Stimulated activated effector memory CD8-positive, alpha-beta T cell treated with anti-CD3 and anti-CD28 coated beads, Interleukin-12 subunit alpha, Interleukin-12 subunit beta, amount 100 ng/mL, for 72 hours (primary cell): ENCODE results near the gene SNX3.
A peak's percentile ranks its signal among the peaks of the same experiment; 100 is the strongest.

Experiments used
- ATAC-seq: fragments of 150-1000 bp; cut with Tn5 transposase; 2 replicates; pipeline ENCODE4 v1.10.0; 2021
- DNase-seq, 2 donors: peaks; one replicate each; pipeline ENCODE4 v3.0.0; 2021 to 2022; ENCODE audit warnings: low spot score in 2 of 2
- H3K27ac Mint-ChIP-seq: one replicate; pipeline ENCODE4 v1.8.0; 2022; ENCODE audit warnings: mild to moderate bottlenecking, mixed read lengths
- H3K36me3 Mint-ChIP-seq: one replicate; pipeline ENCODE4 v1.8.0; 2022; ENCODE audit warnings: mild to moderate bottlenecking, mixed read lengths
- H3K4me1 Mint-ChIP-seq: one replicate; pipeline ENCODE4 v1.8.0; 2022; ENCODE audit warnings: mixed read lengths
- H3K4me3 Mint-ChIP-seq: one replicate; pipeline ENCODE4 v1.8.0; 2022; ENCODE audit warnings: mild to moderate bottlenecking, mixed read lengths
- H3K9me3 Mint-ChIP-seq: one replicate; pipeline ENCODE4 v1.8.0; 2022; ENCODE audit warnings: mixed read lengths

The SNX3 gene

GRCh38 chr6:108200186-108200585, 60.7 kb downstream of the SNX3 start:
- DNase-seq (no peak), ATAC-seq (no peak)
- Mint-ChIP-seq H3K27ac (no peak overlapping the region), H3K9me3 (no peaks in the 10 kb centered on the region), H3K4me3 (no peak overlapping the region), H3K36me3 (no peaks in the 10 kb centered on the region), H3K4me1 (no peaks in the 10 kb centered on the region)

GRCh38 chr6:108198761-108199498, 61.9 kb downstream of the SNX3 start:
- no peaks in the 10 kb centered on the region for H3K9me3 Mint-ChIP-seq
- H3K4me3 Mint-ChIP-seq, result no peak overlapping the region
- DNase-seq, result no peak
- H3K27ac Mint-ChIP-seq, result no peak overlapping the region
- H3K4me1 Mint-ChIP-seq, result no peaks in the 10 kb centered on the region
- peak; percentile 40 for ATAC-seq
- no peaks in the 10 kb centered on the region for H3K36me3 Mint-ChIP-seq

GRCh38 chr6:108195209-108195608, 65.6 kb downstream of the SNX3 start:
- Mint-ChIP-seq H3K4me3 (no peak overlapping the region), H3K36me3 (no peaks in the 10 kb centered on the region), H3K9me3 (no peaks in the 10 kb centered on the region), H3K4me1 (no peaks in the 10 kb centered on the region), H3K27ac (no peak overlapping the region)
- DNase-seq (no peak), ATAC-seq (no peak)

- H3K36me3 Mint-ChIP-seq, result no peaks in the 10 kb centered on the region
- no peak for DNase-seq
- H3K4me3 Mint-ChIP-seq, result no peak overlapping the region
- H3K27ac Mint-ChIP-seq, result no peak overlapping the region
- no peaks in the 10 kb centered on the region for H3K9me3 Mint-ChIP-seq
- no peak for ATAC-seq
- no peaks in the 10 kb centered on the region for H3K4me1 Mint-ChIP-seq
Observed at GRCh38 chr6:108194503-108194902, 66.3 kb downstream of the SNX3 start.

GRCh38 chr6:108193835-108194234, 67.0 kb downstream of the SNX3 start:
- H3K9me3 Mint-ChIP-seq, result no peaks in the 10 kb centered on the region
- H3K4me1 Mint-ChIP-seq, result no peaks in the 10 kb centered on the region
- ATAC-seq (no peak), DNase-seq (no peak)
- H3K4me3 Mint-ChIP-seq, result no peak overlapping the region
- H3K36me3 Mint-ChIP-seq, result no peaks in the 10 kb centered on the region
- no peak overlapping the region for H3K27ac Mint-ChIP-seq

- Mint-ChIP-seq H3K27ac (no peak overlapping the region), H3K36me3 (no peaks in the 10 kb centered on the region), H3K4me3 (no peak overlapping the region), H3K9me3 (no peaks in the 10 kb centered on the region), H3K4me1 (no peaks in the 10 kb centered on the region)
- DNase-seq (no peak), ATAC-seq (no peak)
Observed at GRCh38 chr6:108193131-108193530, 67.7 kb downstream of the SNX3 start.

- ATAC-seq, result no peak
- H3K4me1 Mint-ChIP-seq, result no peaks in the 10 kb centered on the region
- DNase-seq, result no peak
- H3K36me3 Mint-ChIP-seq, result no peaks in the 10 kb centered on the region
- no peak overlapping the region for H3K27ac Mint-ChIP-seq
- H3K4me3 Mint-ChIP-seq, result no peak overlapping the region
- H3K9me3 Mint-ChIP-seq, result no peaks in the 10 kb centered on the region
Observed at GRCh38 chr6:108187519-108187918, 73.3 kb downstream of the SNX3 start.

GRCh38 chr6:108186226-108186625, 74.6 kb downstream of the SNX3 start:
- H3K36me3 Mint-ChIP-seq, result no peaks in the 10 kb centered on the region
- no peak for ATAC-seq
- no peak overlapping the region for H3K27ac Mint-ChIP-seq
- H3K9me3 Mint-ChIP-seq, result no peaks in the 10 kb centered on the region
- no peak overlapping the region for H3K4me3 Mint-ChIP-seq
- H3K4me1 Mint-ChIP-seq, result no peaks in the 10 kb centered on the region
- DNase-seq, result no peak

- H3K4me3 Mint-ChIP-seq, result no peak overlapping the region
- DNase-seq (no peak), ATAC-seq (no peak)
- no peaks in the 10 kb centered on the region for H3K36me3 Mint-ChIP-seq
- H3K9me3 Mint-ChIP-seq, result no peaks in the 10 kb centered on the region
- H3K4me1 Mint-ChIP-seq, result peaks cover 7% of the 10 kb centered on the region
- H3K27ac Mint-ChIP-seq, result no peak overlapping the region
Observed at GRCh38 chr6:108180776-108181175, 80.1 kb downstream of the SNX3 start.

GRCh38 chr6:108180266-108180665, 80.6 kb downstream of the SNX3 start:
- no peak overlapping the region for H3K27ac Mint-ChIP-seq
- H3K4me3 Mint-ChIP-seq, result no peak overlapping the region
- peaks cover 12% of the 10 kb centered on the region for H3K4me1 Mint-ChIP-seq
- no peaks in the 10 kb centered on the region for H3K36me3 Mint-ChIP-seq
- ATAC-seq (no peak), DNase-seq (no peak)
- no peaks in the 10 kb centered on the region for H3K9me3 Mint-ChIP-seq

GRCh38 chr6:108179741-108180140, 81.1 kb downstream of the SNX3 start:
- Mint-ChIP-seq H3K27ac (no peak overlapping the region), H3K36me3 (no peaks in the 10 kb centered on the region), H3K4me3 (no peak overlapping the region), H3K4me1 (peaks cover 17% of the 10 kb centered on the region), H3K9me3 (no peaks in the 10 kb centered on the region)
- no peak for DNase-seq
- no peak for ATAC-seq

GRCh38 chr6:108176281-108177089, 84.4 kb downstream of the SNX3 start:
- no peak overlapping the region for H3K27ac Mint-ChIP-seq
- no peaks in the 10 kb centered on the region for H3K9me3 Mint-ChIP-seq
- ATAC-seq, result no peak
- no peak for DNase-seq
- peaks cover 25% of the 10 kb centered on the region for H3K4me1 Mint-ChIP-seq
- H3K36me3 Mint-ChIP-seq, result no peaks in the 10 kb centered on the region
- H3K4me3 Mint-ChIP-seq, result peak overlapping the region; percentile 61

GRCh38 chr6:108175592-108176279, 85.1 kb downstream of the SNX3 start:
- H3K27ac Mint-ChIP-seq, result no peak overlapping the region
- peaks cover 32% of the 10 kb centered on the region for H3K4me1 Mint-ChIP-seq
- DNase-seq (no peak), ATAC-seq (peak; percentile 46)
- no peaks in the 10 kb centered on the region for H3K36me3 Mint-ChIP-seq
- H3K9me3 Mint-ChIP-seq, result no peaks in the 10 kb centered on the region
- H3K4me3 Mint-ChIP-seq, result peak overlapping the region; percentile 61

- ATAC-seq (no peak), DNase-seq (no peak)
- Mint-ChIP-seq H3K27ac (no peak overlapping the region), H3K9me3 (no peaks in the 10 kb centered on the region), H3K4me1 (peaks cover 33% of the 10 kb centered on the region), H3K36me3 (no peaks in the 10 kb centered on the region), H3K4me3 (peak overlapping the region; percentile 61)
Observed at GRCh38 chr6:108175176-108175591, 85.7 kb downstream of the SNX3 start.

- no peak overlapping the region for H3K27ac Mint-ChIP-seq
- H3K4me1 Mint-ChIP-seq, result peaks cover 37% of the 10 kb centered on the region
- DNase-seq (no peak), ATAC-seq (no peak)
- H3K9me3 Mint-ChIP-seq, result no peaks in the 10 kb centered on the region
- peak overlapping the region; percentile 61 for H3K4me3 Mint-ChIP-seq
- H3K36me3 Mint-ChIP-seq, result no peaks in the 10 kb centered on the region
Observed at GRCh38 chr6:108174371-108175175, 86.3 kb downstream of the SNX3 start.
